NCI-H187 treated with DMSO at 0.1 percent for 48 hours (cell line): Measurements from ENCODE around the gene SART1.
"Not testable (repeated sequence)": the region's sequence is repeated elsewhere in the genome, so short reads cannot be mapped to it uniquely, and the experiment has no call there.

Experiments used
- DNase-seq: peaks from one replicate; lab custom pipeline; 2025; lab: John Stamatoyannopoulos, UW

Gene SART1

GRCh38 chr11:66017321-66017720, 55.8 kb downstream of the SART1 start:
- DNase-seq, result no peak

GRCh38 chr11:66020212-66020611, 58.7 kb downstream of the SART1 start:
- no peak for DNase-seq

DNA sequence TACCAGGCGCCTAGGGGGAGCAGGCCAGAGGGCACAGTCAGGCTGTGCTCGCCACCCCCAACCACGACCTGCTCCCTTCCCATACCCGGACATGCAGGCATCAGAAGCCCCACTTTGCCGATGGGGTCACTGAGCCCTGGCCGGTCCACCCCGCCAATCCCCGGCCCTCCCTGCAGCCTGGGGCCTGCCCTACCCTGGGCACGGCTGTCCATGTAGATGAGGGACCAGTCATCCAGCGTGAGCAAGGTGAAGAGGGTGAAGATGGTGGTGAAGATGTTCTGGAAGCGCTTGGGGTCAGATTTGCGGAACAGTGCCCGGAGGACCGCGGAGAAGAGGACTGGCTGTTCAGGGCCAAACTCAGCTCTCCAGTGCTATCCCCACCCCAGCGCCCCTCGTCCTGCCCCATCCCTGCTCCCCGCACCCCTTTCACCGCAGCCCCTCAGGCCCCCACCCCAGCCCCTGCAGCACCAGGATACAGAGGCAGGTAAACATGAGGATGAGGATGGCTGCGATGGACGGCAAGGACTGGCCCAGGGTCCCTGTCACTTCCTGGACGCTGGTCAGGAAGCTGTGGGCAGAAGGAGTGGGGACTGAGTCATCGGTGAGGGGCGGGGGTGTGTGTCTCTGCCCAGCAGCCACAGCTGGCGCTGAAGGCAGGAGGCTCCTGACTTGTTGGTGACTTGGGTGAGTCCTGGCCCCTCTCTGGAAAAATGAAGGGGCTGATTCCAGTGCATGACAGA, 59.3 kb downstream of the SART1 start:
- no peak for DNase-seq

- DNase-seq, result no peak
Measured at GRCh38 chr11:66022401-66023185, 61.1 kb downstream of the SART1 start.

DNA sequence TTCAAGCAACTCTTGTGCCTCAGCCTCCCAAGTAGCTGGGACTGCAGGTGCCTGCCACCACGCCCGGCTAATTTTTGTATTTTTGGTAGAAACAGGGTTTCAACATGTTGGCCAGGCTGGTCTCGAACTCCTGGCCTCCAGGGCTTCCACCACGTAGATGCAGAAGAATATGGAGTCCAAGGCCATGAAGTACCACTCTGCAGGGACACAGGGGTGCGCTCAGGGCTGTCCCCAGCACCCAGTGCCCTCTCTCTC, 61.6 kb downstream of the SART1 start:
- not testable (repeated sequence) for DNase-seq

DNA sequence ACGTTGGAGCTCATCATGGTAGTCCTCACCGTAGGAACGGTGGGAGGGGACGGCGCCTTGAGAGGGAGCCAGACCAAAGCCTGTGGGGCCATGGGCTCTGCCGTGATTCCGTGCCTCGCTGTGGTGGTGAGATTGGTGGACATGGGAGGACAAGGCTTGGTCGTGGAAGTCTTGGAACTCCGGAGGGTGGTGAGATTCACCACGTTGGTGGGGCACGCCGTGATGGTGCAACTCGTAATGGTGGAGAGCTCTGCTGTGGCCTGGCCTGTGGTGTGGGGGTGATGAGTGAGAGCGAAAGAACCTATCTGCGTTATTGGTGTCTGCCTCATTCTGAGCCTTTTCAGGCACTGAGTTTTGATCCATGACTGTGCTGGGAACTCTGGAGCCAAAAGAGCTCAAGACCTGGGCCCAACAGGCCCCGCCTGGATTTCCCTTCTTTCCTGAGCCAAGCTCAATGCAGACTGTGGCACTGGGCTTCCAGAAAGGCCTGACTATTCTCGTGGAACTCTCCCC, 64.5 kb downstream of the SART1 start, which contains the start of gene CATSPER1:
TSS of gene CATSPER1 (minus strand) at position 463 of the 513 bp plus-strand sequence. CDS start at position 363, 100 bp downstream.
- no peak for DNase-seq
